Smooth muscle cell of bladder (primary cell): ENCODE measurements around the gene GPR176. TPM values are rescaled to one million over a fixed set of nuclear protein-coding genes. Genes with fewer than 3 reads are reported as not detected.

Experiments used
- total RNA-seq: library from RNA; depleted of rRNA; stranded (reverse); fragments of >200 nt; gene quantifications from 2 replicates; pipeline ENCODE4 v1.2.3, GENCODE V29; 2014

The GPR176 gene, protein sequence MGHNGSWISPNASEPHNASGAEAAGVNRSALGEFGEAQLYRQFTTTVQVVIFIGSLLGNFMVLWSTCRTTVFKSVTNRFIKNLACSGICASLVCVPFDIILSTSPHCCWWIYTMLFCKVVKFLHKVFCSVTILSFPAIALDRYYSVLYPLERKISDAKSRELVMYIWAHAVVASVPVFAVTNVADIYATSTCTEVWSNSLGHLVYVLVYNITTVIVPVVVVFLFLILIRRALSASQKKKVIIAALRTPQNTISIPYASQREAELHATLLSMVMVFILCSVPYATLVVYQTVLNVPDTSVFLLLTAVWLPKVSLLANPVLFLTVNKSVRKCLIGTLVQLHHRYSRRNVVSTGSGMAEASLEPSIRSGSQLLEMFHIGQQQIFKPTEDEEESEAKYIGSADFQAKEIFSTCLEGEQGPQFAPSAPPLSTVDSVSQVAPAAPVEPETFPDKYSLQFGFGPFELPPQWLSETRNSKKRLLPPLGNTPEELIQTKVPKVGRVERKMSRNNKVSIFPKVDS
- total RNA-seq = 99.7 and 108 TPM in 2 replicates

DNA sequence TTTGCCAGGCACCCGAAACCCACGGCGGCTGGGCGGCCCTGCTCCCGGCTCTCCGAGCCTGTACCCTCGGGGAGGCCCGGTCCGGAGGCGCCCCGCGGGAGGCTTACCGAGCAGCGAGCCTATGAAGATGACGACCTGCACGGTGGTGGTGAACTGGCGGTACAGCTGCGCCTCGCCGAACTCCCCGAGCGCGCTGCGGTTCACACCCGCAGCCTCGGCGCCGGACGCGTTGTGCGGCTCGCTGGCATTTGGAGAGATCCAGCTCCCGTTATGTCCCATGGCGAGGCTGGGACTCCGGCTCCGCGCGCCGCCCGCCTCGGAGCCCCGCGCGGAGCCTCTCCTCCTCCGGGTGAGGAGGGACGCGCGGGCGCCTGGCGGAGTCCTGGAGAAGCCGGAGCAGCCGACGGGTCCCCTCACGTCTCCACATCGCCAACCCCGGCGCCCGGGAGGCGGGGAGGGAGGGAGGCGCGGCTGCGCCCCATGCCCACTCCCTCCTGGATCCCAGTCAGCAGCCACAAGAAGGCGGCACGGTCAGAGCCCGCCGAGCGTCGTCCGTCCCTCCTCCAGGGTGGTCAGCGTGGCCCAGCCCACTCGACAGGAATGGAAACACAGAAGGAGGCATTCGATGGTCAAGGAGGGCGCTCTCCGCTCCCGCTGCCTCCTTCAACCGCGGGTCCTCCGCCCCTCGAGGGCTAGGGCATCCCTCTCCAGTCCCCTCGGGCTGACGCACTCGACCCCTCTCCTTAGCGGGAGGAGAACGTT is at the start of gene GPR176:
GPR176 (minus strand) TSS at position 519 of the 762 bp plus-strand sequence; CDS start at position 279, 240 bp downstream.

GRCh38 chr15:39782441-39783138 is 137.5 kb downstream of the GPR176 start, which contains the start of gene FSIP1:
TSS of gene FSIP1 (minus strand) at chr15:39782841. CDS start at chr15:39776524, 6,317 bp downstream.

Other genes with a start within 250 kb of the GPR176 start
- 1.7 and 4.4 TPM in 2 replicates for gene FSIP1, start 137.4 kb downstream of the GPR176 start, total RNA-seq
- 59.4 and 62.0 TPM in 2 replicates for gene EIF2AK4, start 13.8 kb upstream of the GPR176 start, total RNA-seq
- gene SRP14, start 118.9 kb upstream of the GPR176 start, total RNA-seq = 213 and 285 TPM in 2 replicates
- 4.6 and 5.3 TPM in 2 replicates for gene BMF, start 188.6 kb upstream of the GPR176 start, total RNA-seq
- gene BUB1B, start 240.8 kb upstream of the GPR176 start, total RNA-seq = 2.4 and 2.9 TPM in 2 replicates